ENCODE measurements around the gene PRR33.
"Not testable (repeated sequence)": the region's sequence is repeated elsewhere in the genome, so short reads cannot be mapped to it uniquely, and the experiment has no call there.

PRR33 gene

DNA sequence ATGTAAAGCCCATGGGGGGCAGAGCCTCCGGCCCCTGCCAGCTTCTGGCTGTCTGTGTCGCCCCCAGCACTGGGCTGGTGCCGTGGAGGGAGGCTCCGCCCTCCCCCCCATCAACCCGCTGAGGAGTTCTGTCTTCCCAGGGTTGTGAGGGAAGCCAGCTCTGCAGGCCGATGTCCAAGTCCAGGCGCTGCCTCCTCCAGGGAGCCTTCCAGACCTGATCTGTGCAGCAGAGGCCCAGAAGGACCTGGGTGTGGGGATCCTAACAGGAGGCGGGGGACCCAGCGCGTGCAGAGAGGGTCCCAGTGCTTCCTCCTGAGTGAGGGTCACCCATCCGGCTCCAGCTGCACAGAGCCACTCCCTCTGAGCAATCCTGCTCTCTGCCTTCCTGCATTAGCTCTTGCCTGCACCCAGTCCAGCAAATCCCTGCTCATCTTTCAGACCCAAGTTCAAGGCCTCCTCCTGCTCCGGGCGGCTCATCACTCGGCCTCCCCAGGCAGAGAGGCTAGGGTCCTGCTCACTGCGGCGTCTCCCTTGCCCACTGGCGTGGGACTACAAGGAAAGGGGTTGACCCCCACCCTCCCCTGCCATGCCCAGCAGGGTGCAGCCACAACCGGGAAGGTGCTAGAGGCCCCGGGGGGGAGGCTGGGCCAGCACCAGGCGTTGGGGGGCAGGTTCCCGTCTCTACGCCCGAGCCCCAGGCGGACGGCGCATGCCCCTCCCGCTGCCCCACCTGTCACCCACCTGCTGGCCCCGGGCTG, 16.4 kb downstream of the PRR33 start:
- DNase-seq (ENCODE audit: low spot score) = no peak

DNA sequence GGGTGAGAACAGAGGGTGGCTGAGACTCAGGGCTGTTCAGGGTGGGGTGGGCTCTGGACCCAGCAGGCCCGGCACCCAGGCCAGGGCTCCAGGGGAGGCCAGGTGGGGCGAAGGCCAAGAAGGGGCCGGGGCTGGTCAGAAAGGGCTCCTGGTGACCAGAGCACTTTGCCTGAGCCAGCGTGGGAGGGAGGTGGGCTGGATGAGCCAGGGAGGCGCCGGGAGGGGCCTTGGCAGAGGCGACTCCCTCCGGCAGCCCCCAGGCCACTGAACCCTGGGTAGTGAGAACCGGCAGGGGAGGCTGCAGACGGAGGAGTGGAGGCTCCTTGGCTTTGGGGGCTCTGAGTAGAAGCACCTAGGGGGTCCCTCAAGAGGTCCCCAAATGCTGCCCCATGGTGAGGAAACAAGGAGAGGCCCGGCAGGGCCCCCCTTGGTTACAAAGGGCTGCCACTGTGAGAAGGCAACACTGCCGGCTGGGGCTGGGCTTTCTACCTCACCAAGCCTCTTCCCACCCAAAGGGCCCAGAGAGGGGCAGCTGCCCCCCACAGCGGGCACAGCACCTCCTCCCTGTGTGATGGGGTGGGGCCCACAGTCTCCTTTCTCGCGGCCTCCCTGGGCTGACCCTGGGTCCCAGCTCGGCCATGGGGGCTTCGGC, 17.1 kb downstream of the PRR33 start:
- not testable (repeated sequence) for DNase-seq (ENCODE audit: low spot score)

DNA sequence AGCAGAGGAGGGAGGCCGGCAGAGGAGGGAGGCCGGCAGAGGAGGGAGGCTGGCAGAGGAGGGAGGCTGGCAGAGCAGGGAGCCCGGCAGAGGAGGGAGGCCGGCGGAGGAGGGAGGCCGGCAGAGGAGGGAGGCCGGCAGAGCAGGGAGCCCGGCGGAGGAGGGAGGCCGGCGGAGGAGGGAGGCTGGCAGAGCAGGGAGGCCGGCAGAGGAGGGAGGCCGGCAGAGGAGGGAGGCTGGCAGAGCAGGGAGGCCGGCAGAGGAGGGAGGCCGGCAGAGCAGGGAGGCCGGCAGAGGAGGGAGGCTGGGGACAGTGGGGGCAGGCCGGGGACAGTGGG, 17.9 kb downstream of the PRR33 start:
- not testable (repeated sequence) for DNase-seq (ENCODE audit: low spot score)

DNA sequence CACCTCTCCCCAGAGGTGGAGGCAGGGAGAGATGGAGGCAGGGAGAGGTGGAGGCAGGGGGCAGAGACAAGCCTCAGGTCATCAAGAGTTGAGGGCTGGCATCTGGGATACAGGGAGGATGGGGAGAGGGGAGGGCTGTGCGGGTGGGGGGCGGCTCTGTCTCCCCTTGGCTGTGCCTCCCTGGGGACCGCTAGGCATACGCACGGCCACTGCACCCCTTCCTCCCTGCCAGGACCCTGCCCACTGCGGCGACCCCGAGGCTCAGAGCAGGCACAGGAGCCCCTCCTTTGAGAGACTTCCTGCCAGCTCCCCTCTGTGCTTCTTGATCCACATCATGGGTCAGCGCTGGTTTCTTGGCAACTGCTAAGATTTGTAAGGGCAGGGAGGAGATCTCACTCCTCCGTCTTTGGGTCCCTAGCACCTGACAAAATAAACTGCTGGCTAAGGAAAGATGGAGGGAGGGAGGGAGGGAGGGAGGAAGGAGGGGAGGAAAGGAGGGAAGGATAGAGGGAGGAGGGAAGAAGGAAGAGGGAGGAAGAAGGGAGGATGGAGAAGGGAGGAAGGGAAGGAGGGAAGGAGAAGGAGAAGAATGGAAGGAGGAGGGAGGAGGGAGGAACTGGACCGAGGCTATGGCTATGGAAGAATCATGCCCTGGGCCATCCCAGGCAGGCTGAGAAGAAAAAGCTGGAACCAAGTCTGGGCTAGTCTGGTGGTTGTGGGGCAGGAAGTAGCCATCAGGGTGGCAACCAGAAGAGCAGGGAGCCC, 18.5 kb downstream of the PRR33 start:
- DNase-seq (ENCODE audit: low spot score) = no peak

DNA sequence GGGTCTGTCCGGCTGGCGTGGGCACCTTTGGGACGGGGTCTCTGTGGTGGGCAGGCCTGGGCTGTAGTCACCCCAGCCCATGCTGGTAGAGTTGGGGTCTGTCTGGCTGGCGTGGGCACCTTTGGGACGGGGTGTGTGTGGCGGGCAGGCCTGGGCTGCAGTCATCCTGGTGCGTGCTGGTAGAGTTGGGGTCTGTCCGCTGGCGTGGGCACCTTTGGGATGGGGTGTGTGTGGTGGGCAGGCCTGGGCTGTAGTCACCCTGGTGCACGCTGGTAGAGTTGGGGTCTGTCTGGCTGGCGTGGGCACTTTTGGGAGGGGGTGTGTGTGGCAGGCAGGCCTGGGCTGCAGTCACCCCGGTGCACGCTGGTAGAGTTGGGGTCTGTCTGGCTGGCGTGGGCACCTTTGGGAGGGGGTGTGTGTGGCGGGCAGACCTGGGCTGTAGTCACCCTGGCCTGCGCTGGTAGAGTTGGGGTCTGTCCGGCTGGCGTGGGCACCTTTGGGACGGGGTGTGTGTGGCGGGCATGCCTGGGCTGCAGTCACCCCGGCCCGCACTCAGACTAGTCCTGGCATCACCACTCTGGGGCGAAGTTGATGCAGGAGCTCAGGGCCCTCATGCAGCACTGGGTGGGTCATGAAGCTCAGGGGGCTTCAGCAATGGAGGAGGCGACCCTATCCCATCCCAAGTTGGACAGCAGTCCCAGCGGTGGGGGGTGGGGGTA, 19.3 kb downstream of the PRR33 start:
- DNase-seq (ENCODE audit: low spot score) = no peak

DNA sequence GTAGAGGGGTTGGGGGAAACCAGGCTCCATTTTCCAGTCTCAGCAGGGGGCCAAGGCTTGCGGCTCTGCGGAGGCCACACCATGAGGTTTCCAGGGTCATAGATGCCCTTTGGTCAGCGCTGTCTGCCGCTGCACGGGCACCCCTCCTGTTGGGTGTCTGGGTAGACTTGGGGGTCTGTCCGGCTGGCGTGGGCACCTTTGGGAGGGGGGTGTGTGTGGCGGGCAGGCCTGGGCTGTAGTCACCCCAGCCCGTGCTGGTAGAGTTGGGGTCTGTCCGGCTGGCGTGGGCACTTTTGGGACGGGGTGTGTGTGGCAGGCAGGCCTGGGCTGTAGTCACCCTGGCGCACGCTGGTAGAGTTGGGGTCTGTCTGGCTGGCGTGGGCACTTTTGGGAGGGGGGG, 20.2 kb downstream of the PRR33 start:
- no peak for DNase-seq (ENCODE audit: low spot score)

DNA sequence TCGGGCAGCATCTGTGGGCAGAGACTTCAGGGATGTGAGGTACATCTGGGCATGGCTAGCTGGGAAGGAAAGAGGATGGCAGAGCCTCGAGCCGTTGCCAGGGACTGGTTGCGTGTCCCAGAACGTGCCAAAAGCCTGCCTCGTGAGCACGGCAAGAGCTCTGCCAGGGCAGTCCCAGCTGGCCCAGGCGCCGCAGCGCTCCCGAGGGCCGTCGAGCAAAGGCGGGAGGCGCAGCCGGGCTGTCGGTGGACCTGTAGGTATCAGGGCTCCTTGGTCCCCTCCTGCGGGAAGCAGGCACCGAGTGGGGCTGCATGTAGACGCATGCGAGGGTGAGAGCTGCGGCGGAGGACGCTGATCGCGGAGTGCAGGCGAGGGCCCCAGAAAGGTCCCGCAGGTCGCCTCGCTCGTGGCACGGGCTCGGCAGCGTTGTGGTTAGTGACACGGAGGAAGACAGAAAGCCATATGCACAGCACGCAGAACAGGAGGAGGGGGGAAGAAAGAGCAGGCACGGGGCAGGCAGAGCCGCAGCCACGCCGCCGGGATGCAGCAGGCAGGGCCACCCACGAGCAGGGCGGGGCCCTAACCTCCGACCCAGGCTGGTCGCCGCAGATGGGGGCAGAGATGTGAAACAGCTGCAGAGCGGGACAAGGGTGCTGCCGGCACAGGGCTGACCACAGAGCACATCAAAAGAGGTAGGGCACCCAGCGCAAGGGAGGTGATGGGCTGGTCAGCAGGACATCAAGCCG, 20.8 kb downstream of the PRR33 start:
- peak; percentile 56 for DNase-seq (ENCODE audit: low spot score)

DNA sequence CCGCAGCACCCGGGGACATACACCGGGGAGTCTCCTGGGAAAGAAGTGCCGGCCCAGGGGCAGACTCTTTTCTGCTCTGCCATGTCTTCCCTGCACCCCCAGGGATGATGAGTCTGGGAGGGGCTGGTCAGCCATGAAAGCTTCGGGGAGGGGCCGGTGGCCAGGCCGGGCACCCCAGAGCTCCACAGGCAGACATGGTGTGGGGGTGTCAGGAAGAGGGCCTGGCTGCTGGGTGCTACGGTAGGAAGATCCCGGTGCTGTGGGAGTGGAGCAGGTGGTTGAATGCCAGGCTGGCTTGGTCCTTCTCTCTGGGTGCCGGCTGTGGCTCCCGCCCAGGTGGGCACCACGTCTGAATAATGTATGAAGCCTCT, 21.4 kb downstream of the PRR33 start:
- DNase-seq (ENCODE audit: low spot score) = no peak

DNA sequence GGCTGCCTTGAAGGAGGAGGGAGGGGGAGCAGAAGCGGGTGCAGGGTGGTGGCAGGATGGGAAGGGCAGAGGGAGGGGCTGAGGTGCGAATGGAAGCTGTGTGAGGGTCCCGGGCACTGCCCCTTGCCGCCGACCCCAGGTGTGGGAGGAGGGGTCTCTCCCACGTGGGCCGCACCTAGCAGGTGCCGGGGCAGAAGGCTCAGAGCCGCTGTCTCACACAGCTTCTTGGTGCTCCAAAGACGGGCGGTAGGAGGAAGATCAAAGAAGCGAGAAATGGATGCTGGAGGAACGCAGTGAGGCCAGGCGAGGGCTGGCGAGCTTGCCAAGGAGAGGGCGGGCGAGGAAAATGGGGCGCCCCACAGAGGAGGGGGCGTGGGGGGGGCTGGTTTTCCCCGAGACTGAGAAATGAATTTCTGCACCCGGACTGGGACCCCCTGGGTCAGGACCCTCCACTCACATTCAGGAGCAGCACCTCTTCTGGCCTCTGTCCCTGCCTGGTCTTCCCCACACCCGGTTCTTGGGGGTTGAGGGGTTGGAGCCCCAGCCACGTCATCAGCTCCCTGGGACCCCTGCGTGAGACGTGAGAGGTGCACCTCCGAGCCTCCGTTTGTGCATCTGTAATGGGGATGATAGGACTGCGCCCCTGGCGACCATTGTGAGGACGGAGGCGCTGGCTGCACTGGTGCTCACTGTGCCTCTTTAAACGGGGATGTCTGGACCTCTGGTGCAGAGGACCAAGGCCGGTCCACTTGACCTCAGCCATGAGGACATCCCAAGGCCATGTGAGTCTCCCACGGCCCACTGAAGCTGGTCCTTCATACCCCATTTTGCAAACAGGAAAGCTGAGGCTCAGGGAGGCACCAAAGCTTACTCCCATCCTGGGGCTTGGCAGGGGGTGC, 22.0 kb downstream of the PRR33 start:
- DNase-seq (ENCODE audit: low spot score) = peak; percentile 53

DNA sequence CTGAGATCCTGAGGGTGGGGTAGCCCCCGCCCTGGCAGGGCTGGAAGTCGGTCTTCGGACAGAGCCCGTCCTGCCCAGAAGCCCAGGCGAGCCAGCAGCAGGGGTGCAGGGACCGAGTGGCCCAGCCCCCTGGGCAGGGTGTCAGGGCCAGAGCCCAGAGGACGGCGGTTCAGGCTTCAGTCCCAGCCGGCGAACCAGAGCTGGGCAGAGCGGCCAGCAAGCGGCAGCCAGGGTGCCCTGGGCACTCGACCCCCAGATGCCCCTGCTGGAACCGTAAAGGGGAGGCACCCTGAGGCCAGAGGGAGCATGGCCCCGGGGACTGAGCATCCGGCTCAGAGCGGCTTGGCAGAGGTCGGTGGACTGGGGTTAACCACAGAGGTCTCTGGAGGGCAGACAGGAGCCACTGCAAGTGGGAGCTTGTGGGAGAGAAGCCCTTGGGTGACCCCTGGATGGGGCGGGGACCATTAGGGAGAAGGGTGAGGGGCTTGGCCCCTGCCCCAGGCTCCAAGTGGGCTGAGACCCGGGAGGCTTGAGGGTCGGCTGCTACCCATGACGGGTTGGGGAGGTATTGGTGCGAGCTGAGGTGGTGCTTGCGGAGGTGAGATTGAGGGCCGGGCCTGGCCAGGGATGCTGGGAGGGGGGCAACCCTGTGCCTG, 22.9 kb downstream of the PRR33 start:
- DNase-seq (ENCODE audit: low spot score) = no peak

DNA sequence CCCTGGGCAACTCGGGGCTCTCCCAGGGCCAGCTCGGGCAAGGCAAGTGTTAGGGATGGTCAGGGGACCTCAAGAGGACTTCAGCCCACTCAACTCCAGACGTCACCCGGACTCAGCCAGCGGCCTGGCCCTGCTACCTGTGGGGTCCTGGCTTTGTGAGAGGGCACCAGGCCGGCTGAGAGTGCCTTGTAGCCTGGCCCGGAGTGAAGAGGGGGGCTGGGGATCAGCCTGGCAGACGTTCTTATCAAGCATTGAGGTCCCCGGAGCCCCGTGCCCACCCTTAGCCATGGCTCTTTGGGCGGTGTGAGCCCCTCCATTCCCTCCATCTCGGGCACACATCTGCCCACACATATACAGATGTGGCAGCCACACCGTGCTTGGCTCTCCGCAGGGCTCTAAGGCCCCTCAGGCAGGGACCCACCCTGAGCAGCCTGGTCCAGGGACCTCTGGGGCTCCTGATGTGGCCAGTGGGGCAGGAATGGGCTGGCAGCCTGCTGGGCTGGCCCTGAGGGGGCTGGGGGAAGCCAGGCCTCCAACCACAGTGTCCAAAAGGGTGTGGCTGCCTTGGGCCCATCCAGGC, 23.5 kb downstream of the PRR33 start:
- DNase-seq (ENCODE audit: low spot score) = no peak

DNA sequence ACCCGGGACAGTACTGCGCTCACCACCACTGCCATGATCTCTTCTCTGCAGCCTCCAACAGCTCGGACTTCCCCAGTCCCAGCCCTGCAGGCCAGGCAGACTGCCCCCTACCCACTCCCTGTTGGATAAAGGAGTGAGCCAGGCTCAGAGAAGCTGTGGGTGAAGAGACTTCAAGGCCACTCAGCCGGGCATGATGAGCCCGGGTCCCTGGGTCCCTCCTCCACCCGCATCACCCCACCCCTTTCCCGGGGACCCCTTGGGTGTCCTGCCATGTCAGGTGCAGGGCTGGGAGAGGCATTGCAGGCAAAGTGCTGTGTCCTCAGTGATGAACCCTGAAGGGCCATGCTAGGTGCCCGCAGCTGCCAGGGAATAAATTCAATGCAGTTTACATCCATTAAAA, 24.3 kb downstream of the PRR33 start:
- DNase-seq (ENCODE audit: low spot score) = no peak

DNA sequence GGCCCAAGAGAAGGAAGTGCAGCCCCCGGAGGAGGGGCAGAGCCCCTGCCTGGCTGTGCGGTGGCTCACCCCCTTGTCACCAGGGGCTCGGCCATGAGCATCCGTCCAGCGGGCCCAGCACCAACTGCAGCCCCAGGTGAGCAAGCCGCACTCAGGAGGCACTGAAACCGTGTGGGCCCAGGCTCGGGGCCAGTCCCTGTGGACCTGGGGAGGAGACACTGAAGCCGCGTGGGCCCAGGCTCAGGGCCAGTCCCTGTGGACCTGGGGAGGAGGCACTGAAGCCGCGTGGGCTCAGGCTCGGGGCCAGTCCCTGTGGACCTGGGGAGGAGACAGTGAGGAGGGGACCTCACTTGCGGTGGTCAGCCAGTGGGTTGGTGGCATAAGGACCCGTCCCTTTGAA, 24.9 kb downstream of the PRR33 start:
- no peak for DNase-seq (ENCODE audit: low spot score)

DNA sequence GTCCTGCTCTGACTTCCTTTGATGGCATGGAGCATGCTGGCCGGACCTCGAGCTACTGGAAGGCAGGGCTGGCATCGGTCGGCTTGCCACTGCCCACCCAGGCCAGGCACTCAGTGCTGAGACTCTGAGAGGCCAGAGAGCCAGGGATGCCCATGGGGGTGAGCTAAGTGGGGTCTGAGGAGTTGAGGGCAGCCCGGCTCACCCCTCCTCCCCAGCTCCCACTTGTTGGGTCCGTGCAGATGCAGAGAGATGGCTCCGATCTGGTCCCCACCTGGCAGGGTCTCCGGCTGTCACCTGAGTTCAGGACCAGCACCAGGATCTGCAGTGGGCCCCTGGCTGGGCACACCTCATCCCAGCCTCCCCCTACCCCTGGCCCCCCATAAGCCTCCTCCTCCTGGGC, 25.5 kb downstream of the PRR33 start:
- no peak for DNase-seq (ENCODE audit: low spot score)

DNA sequence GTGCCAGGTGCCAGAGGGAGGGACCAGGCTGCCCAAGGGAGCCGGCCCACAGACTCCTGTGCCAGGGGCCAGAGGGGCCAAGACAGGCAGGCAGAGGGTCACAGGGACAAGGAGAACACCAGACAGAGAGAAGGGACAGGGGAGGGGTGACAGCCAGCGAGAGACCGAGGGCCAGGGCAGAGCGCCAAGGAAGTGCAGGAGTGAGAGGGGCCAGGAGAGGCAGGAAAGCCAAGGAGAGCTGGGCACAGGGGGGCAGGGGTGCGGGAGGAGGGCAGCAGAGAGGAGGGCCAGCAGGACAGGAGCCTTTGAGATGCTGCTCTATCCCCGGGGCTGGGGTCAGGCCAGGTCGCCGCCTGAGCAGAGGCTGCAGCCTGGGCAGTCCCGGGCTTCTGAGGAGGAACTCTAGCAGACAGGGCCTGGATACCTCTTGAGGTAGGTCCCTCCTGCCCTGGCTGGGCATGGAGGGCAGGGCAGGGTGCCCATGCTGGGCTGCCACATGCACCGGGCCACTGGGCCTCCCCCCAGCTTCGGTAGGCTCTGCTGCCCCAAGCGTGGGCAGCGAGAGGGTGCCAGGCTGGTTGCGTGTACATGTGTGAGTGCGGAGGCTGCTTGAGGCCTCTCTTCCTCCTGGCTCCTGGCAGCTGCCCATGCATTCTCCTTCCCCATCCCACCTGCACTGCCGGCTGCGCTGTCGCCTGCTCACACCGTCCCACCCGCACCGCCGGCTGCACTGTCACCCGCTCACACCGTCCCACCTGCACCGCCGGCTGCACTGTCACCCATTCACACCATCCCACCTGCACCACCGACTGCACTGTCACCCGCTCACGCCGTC, 26.6 kb downstream of the PRR33 start:
- DNase-seq (ENCODE audit: low spot score) = no peak

DNA sequence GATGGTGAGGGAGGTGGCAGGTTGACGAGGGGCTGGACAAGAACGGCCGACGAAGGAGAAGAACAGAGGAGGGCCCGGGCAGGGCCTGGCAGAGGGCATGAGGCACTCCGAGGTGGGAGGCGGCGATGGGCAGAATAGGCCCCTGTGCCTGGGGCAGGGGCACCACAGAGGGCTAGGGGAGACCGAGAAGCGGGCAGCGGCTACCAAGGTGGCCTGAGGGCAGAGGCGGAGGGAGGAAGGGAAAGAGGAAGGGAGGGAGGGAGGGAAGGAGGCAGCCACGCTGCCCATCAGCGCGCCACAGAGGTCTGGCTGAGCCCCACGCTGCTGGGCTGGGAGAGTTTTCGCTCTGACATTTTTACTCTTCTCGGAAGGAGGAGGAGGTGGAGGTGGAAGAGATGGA, 27.5 kb downstream of the PRR33 start:
- DNase-seq (ENCODE audit: low spot score) = peak; percentile 52

DNA sequence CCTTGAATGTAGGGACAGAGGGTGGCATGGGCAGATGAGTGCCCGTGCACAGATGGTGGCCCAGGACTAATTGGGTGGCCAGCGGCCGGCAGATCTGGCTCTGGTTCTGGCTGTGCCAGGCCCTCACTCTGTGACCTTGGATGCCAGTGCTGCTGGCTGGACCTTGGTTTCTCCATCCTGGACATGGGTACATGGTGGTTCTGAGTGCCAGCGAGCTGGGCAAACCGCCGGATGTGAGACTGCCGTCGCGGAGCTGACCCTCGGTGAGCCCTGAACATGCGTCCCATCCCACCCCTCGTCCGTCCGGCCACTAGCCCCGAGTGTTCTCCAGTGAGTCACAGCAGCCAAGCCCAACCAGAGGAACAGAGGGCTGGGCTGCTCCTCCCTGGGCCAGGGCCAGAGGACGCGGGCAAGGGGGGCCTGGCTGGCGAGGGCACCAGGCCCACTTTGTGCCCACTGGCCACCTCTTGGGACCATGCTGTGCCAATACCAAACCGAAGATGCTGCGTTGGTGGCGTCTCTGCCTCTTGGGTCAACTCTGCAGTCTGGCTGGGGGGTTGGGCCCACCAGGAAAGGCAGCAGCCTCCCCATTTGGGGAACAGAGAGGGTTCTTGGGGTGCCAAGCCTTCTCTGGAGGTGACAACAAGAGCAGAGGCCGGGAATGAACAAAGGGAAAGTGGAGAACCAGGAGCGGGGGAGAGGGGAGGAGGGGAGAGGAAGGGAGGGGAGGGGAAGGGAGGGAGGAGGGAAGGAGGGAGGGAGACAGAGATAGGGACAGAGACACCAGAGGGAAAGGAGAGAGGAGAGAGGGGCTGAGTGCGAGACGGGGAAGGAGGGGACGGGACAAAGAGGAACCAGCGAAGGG, 28.1 kb downstream of the PRR33 start:
- peak; percentile 98 for DNase-seq (ENCODE audit: low spot score)
